ENCODE data around the gene STARD10.

Gene STARD10

GRCh38 chr11:72763823-72764222, 30.0 kb downstream of the STARD10 start:
- DNase-seq (ENCODE audit: low read depth in 2 of 2) = no peak

GRCh38 chr11:72762641-72763304, 31.1 kb downstream of the STARD10 start:
- DNase-seq (ENCODE audit: low read depth in 2 of 2) = no peak

- no peak for DNase-seq (ENCODE audit: low read depth in 2 of 2)
These were observed 33.1 kb downstream of the STARD10 start for GRCh38 chr11:72760539-72761405.

- no peak for DNase-seq (ENCODE audit: low read depth in 2 of 2)
These were observed 34.3 kb downstream of the STARD10 start for GRCh38 chr11:72759468-72759985.

- DNase-seq (ENCODE audit: low read depth in 2 of 2) = no peak
These were observed 35.0 kb downstream of the STARD10 start for GRCh38 chr11:72758690-72759389.

- no peak for DNase-seq (ENCODE audit: low read depth in 2 of 2)
These were observed 35.5 kb downstream of the STARD10 start for GRCh38 chr11:72758304-72758689.

- no peak for DNase-seq (ENCODE audit: low read depth in 2 of 2)
These were observed 38.0 kb downstream of the STARD10 start for GRCh38 chr11:72755713-72756285.

- DNase-seq (ENCODE audit: low read depth in 2 of 2) = no peak
These were observed 39.2 kb downstream of the STARD10 start for GRCh38 chr11:72754544-72755155.

- DNase-seq (ENCODE audit: low read depth in 2 of 2) = no peak
These were observed 39.7 kb downstream of the STARD10 start for GRCh38 chr11:72754149-72754543.

- DNase-seq (ENCODE audit: low read depth in 2 of 2) = no peak
These were observed 40.3 kb downstream of the STARD10 start for GRCh38 chr11:72753341-72754148.

GRCh38 chr11:72752088-72752914, 41.5 kb downstream of the STARD10 start, which contains the start of gene ARAP1:
Gene ARAP1 (minus strand): TSS chr11:72752408. CDS start chr11:72727128, 25,280 bp downstream.
- peak; percentile 40 to 52 for DNase-seq (ENCODE audit: low read depth in 2 of 2)

GRCh38 chr11:72751116-72752087, 42.4 kb downstream of the STARD10 start:
- no peak for DNase-seq (ENCODE audit: low read depth in 2 of 2)

GRCh38 chr11:72750556-72751115, 43.2 kb downstream of the STARD10 start:
- no peak for DNase-seq (ENCODE audit: low read depth in 2 of 2)

- DNase-seq (ENCODE audit: low read depth in 2 of 2) = no peak
These were observed 43.8 kb downstream of the STARD10 start for GRCh38 chr11:72750086-72750485.

GRCh38 chr11:72747289-72747855, 46.5 kb downstream of the STARD10 start:
- no peak for DNase-seq (ENCODE audit: low read depth in 2 of 2)

GRCh38 chr11:72746821-72747220, 47.0 kb downstream of the STARD10 start:
- no peak for DNase-seq (ENCODE audit: low read depth in 2 of 2)

GRCh38 chr11:72745925-72746550, 47.8 kb downstream of the STARD10 start:
- no peak for DNase-seq (ENCODE audit: low read depth in 2 of 2)
